HCT116 (cell line): ENCODE data around the gene AK5. TPM values are rescaled to one million over a fixed set of nuclear protein-coding genes. Genes with fewer than 3 reads are reported as not detected.

Experiments used
- ATAC-seq: fragments of 200-7000 bp; cut with Tn5 transposase; 2 replicates; pipeline ENCODE4 v1.9.1; 2020; ENCODE audit warnings: mild to moderate bottlenecking, moderate library complexity
- BruUV-seq: library from RNA; stranded (reverse); fragments of 400-500 nt; replicated peaks from 2 replicates; lab custom pipeline; 2021; lab: Mats Ljungman, UMichigan
- CTCF ChIA-PET: fragments of 300-600 bp; sonication (Branson Sonifier 250); formaldehyde crosslinking; loops from one replicate; lab custom pipeline; 2021; ENCODE audit warnings: antibody characterized with exemption; lab: Charles Lee
- POLR2A ChIA-PET: fragments of 300-600, 350-600 bp; sonication (Branson Sonifier 250); formaldehyde crosslinking; loops from one replicate; lab custom pipeline; 2021; ENCODE audit warnings: antibody characterized with exemption; lab: Charles Lee
- RAD21 ChIA-PET, 2 experiments: fragments of 300-600 bp; sonication (Branson Sonifier 250); formaldehyde crosslinking; loops; one replicate each; lab custom pipeline; 2023; ENCODE audit warnings: low total read pairs in 2 of 2; ENCODE audit not compliant: uncharacterized antibody in 2 of 2, unreplicated experiment in 2 of 2, low non-redundant PET in 1 of 2; lab: Charles Lee
- DNase-seq: peaks from one replicate; pipeline ENCODE4 v3.0.0-alpha.2; 2010; ENCODE audit warnings: low read depth, low spot score
- H2AFZ ChIP-seq: fragments of 200-600 bp; shearing (Covaris generic), sonication (generic); 2 replicates; pipeline ENCODE4 v1.6.1; 2017; ENCODE audit warnings: low read depth, mixed run types, mixed read lengths, antibody characterized with exemption, low read length; ENCODE audit not compliant: poor library complexity, severe bottlenecking
- H3K27ac ChIP-seq: 2 replicates; pipeline ENCODE4 v1.5.1; 2012; ENCODE audit warnings: low read depth, low read length
- H3K27me3 ChIP-seq: fragments of 200-600 bp; sonication (generic); 2 replicates; pipeline ENCODE4 v1.6.1; 2016; ENCODE audit warnings: mixed run types, low read length, mixed read lengths; ENCODE audit not compliant: insufficient read depth
- H3K36me3 ChIP-seq, 2 experiments: fragments of 200-500 bp in 1 of 2; fragments of 200-600 bp in 1 of 2; sonication (Bioruptor generic) in 1 of 2; sonication (generic) in 1 of 2; 2 replicates each; pipeline versions ENCODE4 v1.5.1 to v1.6.1; 2014 to 2016; ENCODE audit warnings: low read length in 2 of 2, inconsistent platforms in 1 of 2, mixed read lengths in 1 of 2, mixed run types in 1 of 2; ENCODE audit not compliant: insufficient read depth in 2 of 2, control insufficient read depth in 1 of 2
- H3K4me1 ChIP-seq, 2 experiments: fragments of 200-600 bp in 1 of 2; sonication (generic) in 1 of 2; 2 replicates each; pipeline versions ENCODE4 v1.5.1 to v1.6.1; 2012 to 2017; ENCODE audit warnings: low read length in 2 of 2, inconsistent platforms in 1 of 2, mild to moderate bottlenecking in 1 of 2, mixed read lengths in 1 of 2, mixed run types in 1 of 2, moderate library complexity in 1 of 2; ENCODE audit not compliant: insufficient read depth in 2 of 2, control insufficient read depth in 1 of 2
- H3K4me2 ChIP-seq: fragments of 200-600 bp; sonication (generic); 2 replicates; pipeline ENCODE4 v1.6.1; 2017; ENCODE audit warnings: mixed run types, low read length, mixed read lengths
- H3K4me3 ChIP-seq, 2 experiments: fragments of 200-600 bp in 1 of 2; sonication (generic) in 1 of 2; replicated peaks in 1 of 2; 2 replicates each; pipeline ENCODE4 v1.5.1; 2011 to 2016; ENCODE audit warnings: low read length in 2 of 2, control low read depth in 1 of 2, low read depth in 1 of 2, mild to moderate bottlenecking in 1 of 2, mixed read lengths in 1 of 2, mixed run types in 1 of 2
- H3K79me2 ChIP-seq: fragments of 200-600 bp; sonication (generic); 2 replicates; pipeline ENCODE4 v1.6.1; 2017; ENCODE audit warnings: mild to moderate bottlenecking, mixed run types, low read length, moderate library complexity, mixed read lengths; ENCODE audit not compliant: insufficient read depth
- H3K9ac ChIP-seq: fragments of 200-600 bp; sonication (generic); 2 replicates; pipeline ENCODE4 v1.6.1; 2016; ENCODE audit warnings: low read length, mixed read lengths
- H3K9me2 ChIP-seq: fragments of 200-600 bp; sonication (generic), shearing (Covaris generic); 2 replicates; pipeline ENCODE4 v1.6.1; 2017; ENCODE audit warnings: mixed run types, mild to moderate bottlenecking, moderate library complexity; ENCODE audit not compliant: insufficient read depth
- H3K9me3 ChIP-seq, 2 experiments: fragments of 200-500 bp in 1 of 2; fragments of 200-600 bp in 1 of 2; sonication (Bioruptor generic) in 1 of 2; sonication (generic) in 1 of 2; 2 replicates each; pipeline ENCODE4 v1.6.1; 2014 to 2017; ENCODE audit warnings: low read length in 2 of 2, mixed read lengths in 2 of 2, inconsistent platforms in 1 of 2, low read depth in 1 of 2, mild to moderate bottlenecking in 1 of 2, mixed run types in 1 of 2, moderate library complexity in 1 of 2; ENCODE audit not compliant: control insufficient read depth in 1 of 2, insufficient read depth in 1 of 2
- H4K20me1 ChIP-seq: fragments of 200-600 bp; sonication (generic), shearing (Covaris generic); 2 replicates; pipeline ENCODE4 v1.6.1; 2017; ENCODE audit warnings: mixed run types, mild to moderate bottlenecking, moderate library complexity; ENCODE audit not compliant: insufficient read depth
- ATF3 ChIP-seq: IDR thresholded peaks from 2 replicates; pipeline ENCODE4 v1.6.1; 2012
- FOSL1 ChIP-seq: IDR thresholded peaks from 2 replicates; pipeline ENCODE4 v1.6.1; 2012; ENCODE audit warnings: low read depth
- JUND ChIP-seq: IDR thresholded peaks from 2 replicates; pipeline ENCODE4 v1.6.1; 2012
- MAX ChIP-seq: IDR thresholded peaks from 2 replicates; pipeline ENCODE4 v1.6.1; 2012
- RAD21 ChIP-seq: IDR thresholded peaks from 2 replicates; pipeline ENCODE4 v1.6.1; 2012; ENCODE audit warnings: low read depth, mild to moderate bottlenecking
- TCF7L2 ChIP-seq: IDR thresholded peaks from 2 replicates; pipeline ENCODE4 v1.7.0; 2011; ENCODE audit warnings: borderline replicate concordance, inconsistent platforms; ENCODE audit not compliant: insufficient read depth, insufficient read length; ENCODE audit errors: extremely low read depth
- intact Hi-C: fragments of 100-400 bp; cut with micrococcal nuclease; formaldehyde crosslinking; loops from 2 replicates; pipeline ENCODE4 v1.10.0; 2022
- total RNA-seq: library from RNA; stranded (reverse); gene quantifications from one replicate; pipeline ENCODE4 v1.2.1, GENCODE V29; 2021; ENCODE audit not compliant: unreplicated experiment

AK5 gene
- total RNA-seq, 1 experiment from 2014 or later = 0.22 TPM

DNA sequence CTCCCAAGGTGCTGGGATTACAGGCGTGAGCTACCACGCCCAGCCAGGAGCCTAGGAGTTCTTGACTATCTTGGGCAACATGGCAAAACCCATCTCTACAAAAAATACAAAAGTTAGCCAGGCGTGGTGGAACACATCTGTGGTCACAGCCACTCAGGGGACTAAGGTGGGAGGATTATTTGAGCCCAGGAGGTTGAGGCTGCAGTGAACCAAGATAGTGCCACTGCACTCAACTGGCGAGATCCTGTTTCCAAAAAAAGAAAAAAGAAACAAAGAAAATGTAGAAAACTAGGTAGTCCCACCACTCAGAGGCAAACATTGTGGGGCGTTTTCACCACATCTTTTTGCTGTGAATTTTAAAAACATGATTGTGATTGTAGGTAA is 259.3 kb downstream of the AK5 start:
- ATAC-seq = no peak
- intact Hi-C loops = no loop called here
- POLR2A ChIA-PET = no interaction called here

GRCh38 chr1:77542813-77543420 is 261.1 kb downstream of the AK5 start:
- H3K27me3 ChIP-seq = no peaks in the 10 kb centered on the region
- intact Hi-C loops = no loop called here
- TF ChIP-seq FOSL1 (no peak), ATF3 (no peak), TCF7L2 (no peak)
- TF ChIP-seq, all 23 proteins: peak for 0
- no peaks in the 10 kb centered on the region for H3K79me2 ChIP-seq
- CTCF ChIA-PET = no interaction called here
- H3K27ac ChIP-seq = no peak overlapping the region
- ATAC-seq (no peak), DNase-seq (no peak)
- H4K20me1 ChIP-seq = no peaks in the 10 kb centered on the region
- no TSS peak for BruUV-seq
- no peak overlapping the region for H3K4me3 ChIP-seq
- peaks cover 14 to 34% of the 10 kb centered on the region in 2 experiments; a peak in 3 of 4 replicates for H3K4me1 ChIP-seq
- H3K9ac ChIP-seq = no peak overlapping the region
- H2AFZ ChIP-seq = no peak overlapping the region
- H3K9me2 ChIP-seq = no peaks in the 10 kb centered on the region
- POLR2A ChIA-PET = no interaction called here
- H3K9me3 ChIP-seq = no peaks in the 10 kb centered on the region
- RAD21 ChIA-PET = no interaction called here
- no peaks in the 10 kb centered on the region for H3K36me3 ChIP-seq
- no peak overlapping the region for H3K4me2 ChIP-seq

More for the DNA sequence above, 259.3 kb downstream of the AK5 start:
- Histone ChIP-seq H3K4me2 (0 out of 2 replicates have a peak overlapping the region, but pooled peaks have one; percentile 46), H3K9me2 (no peaks in the 10 kb centered on the region), H3K36me3 (no peaks in the 10 kb centered on the region), H4K20me1 (no peaks in the 10 kb centered on the region), H3K27ac (no peak overlapping the region), H3K27me3 (no peaks in the 10 kb centered on the region), H2AFZ (no peak overlapping the region)
- CTCF ChIA-PET = interaction anchor here (1.3 kb wide), 1 partner anchor 7 kb away, joined by 7 read pairs; no protein-coding TSS in a partner anchor
- TF ChIP-seq RAD21 = no peak
- TF ChIP-seq JUND = no peak
- no peak for TF ChIP-seq MAX
- TF ChIP-seq, all 23 proteins: peak for 0
- RAD21 ChIA-PET = interaction anchor here in 1 of 2 experiments (0.6 kb wide), 1 partner anchor 238 kb away, joined by 3 read pairs; the partner anchor contains the start of gene MIGA1
- H3K79me2 ChIP-seq = no peaks in the 10 kb centered on the region
- no peak overlapping the region for H3K4me3 ChIP-seq
- no peaks in the 10 kb centered on the region for H3K9me3 ChIP-seq
- DNase-seq = no peak
- H3K9ac ChIP-seq = no peak overlapping the region
- BruUV-seq = no TSS peak
- H3K4me1 ChIP-seq = peaks cover 30 to 52% of the 10 kb centered on the region in 2 experiments
